Spleen (tissue), 11 donors: ENCODE results near the gene ASF1A. TPM values are rescaled to one million over a fixed set of nuclear protein-coding genes. Genes with fewer than 3 reads are reported as not detected.
A peak's percentile ranks its signal among the peaks of the same experiment; 100 is the strongest.

Experiments
- DNase-seq: peaks from one replicate; pipeline ENCODE4 v3.0.0-alpha.2; 2020
- H3K27ac ChIP-seq, 8 donors: fragments of 200-600 bp; sonication (generic) in 7 of 8; 1 replicate in 4 of 8; 2 replicates in 4 of 8; pipeline versions ENCODE4 v1.5.0 to v1.8.0; 2016 to 2021; ENCODE audit warnings: inconsistent platforms in 4 of 8, mild to moderate bottlenecking in 4 of 8, moderate library complexity in 1 of 8
- H3K27me3 ChIP-seq, 7 donors: fragments of 200-600 bp; sonication (generic) in 6 of 7; replicated peaks in 1 of 7; 1 replicate in 4 of 7; 2 replicates in 3 of 7; pipeline versions ENCODE4 v1.5.0 to v1.8.0; 2016 to 2021; ENCODE audit warnings: inconsistent platforms in 3 of 7, mild to moderate bottlenecking in 1 of 7
- H3K36me3 ChIP-seq, 6 donors: fragments of 200-600 bp; sonication (generic) in 5 of 6; 1 replicate in 4 of 6; 2 replicates in 2 of 6; pipeline versions ENCODE4 v1.5.0 to v1.8.0; 2016 to 2021; ENCODE audit warnings: inconsistent platforms in 2 of 6
- H3K4me1 ChIP-seq, 6 donors: fragments of 200-600 bp; sonication (generic) in 5 of 6; 1 replicate in 3 of 6; 2 replicates in 3 of 6; pipeline versions ENCODE4 v1.5.0 to v1.8.0; 2016 to 2021; ENCODE audit warnings: inconsistent platforms in 3 of 6
- H3K4me3 ChIP-seq, 8 donors: fragments of 200-600 bp; sonication (generic) in 7 of 8; 1 replicate in 4 of 8; 2 replicates in 4 of 8; pipeline versions ENCODE4 v1.5.0 to v1.8.0; 2016 to 2021; ENCODE audit warnings: inconsistent platforms in 4 of 8, mild to moderate bottlenecking in 4 of 8, moderate library complexity in 2 of 8
- H3K9me3 ChIP-seq, 8 donors: fragments of 200-600 bp; sonication (generic) in 7 of 8; 1 replicate in 4 of 8; 2 replicates in 4 of 8; pipeline versions ENCODE4 v1.5.0 to v1.8.0; 2016 to 2021; ENCODE audit warnings: inconsistent platforms in 4 of 8
- CTCF ChIP-seq, 11 experiments: fragments of 200-600 bp in 7 of 11; fragments of 450-650 bp in 4 of 11; sonication (generic) in 4 of 11; IDR thresholded peaks in 8 of 11; conservative IDR thresholded peaks in 3 of 11; 1 replicate in 7 of 11; 2 replicates in 4 of 11; pipeline versions ENCODE4 v1.4.0 to v1.8.0; 2016 to 2021; ENCODE audit warnings: antibody characterized with exemption in 11 of 11, inconsistent platforms in 4 of 11, mild to moderate bottlenecking in 1 of 11
- POLR2A ChIP-seq, 3 donors: fragments of 450-650 bp; IDR thresholded peaks; one replicate each; pipeline ENCODE4 v1.5.1; 2017; ENCODE audit warnings: antibody characterized with exemption in 3 of 3, mild to moderate bottlenecking in 1 of 3
- POLR2AphosphoS5 ChIP-seq, 3 donors: sonication (generic); formaldehyde crosslinking; IDR thresholded peaks; one replicate each; pipeline ENCODE4 v1.5.1; 2017; ENCODE audit warnings: antibody characterized with exemption in 3 of 3
- WGBS, 5 donors: extraction: QIAGEN DNeasy Blood & Tissue Kit in 3 of 5; methylation state at CpG; one replicate each; pipeline versions ENCODE4 v1.1.5 to v1.1.7; 2013 to 2018; 5-methylcytosine and 5-hydroxymethylcytosine counted together
- intact Hi-C: fragments of 100-400 bp; cut with DNase I; formaldehyde crosslinking; loops from one replicate; pipeline ENCODE4 v1.15.0; 2023; ENCODE audit warnings: low total_unique reads
- polyA plus RNA-seq, 3 donors: library from polyadenylated mRNA; stranded (reverse); fragments of 200-250 nt; gene quantifications; one replicate each; pipeline ENCODE4 v1.2.1, GENCODE V29; 2013
- total RNA-seq, 7 donors: library from RNA; depleted of rRNA in 3 of 7; stranded (reverse); fragments of >200 nt in 3 of 7; fragmentation: NEBNext Ultra II Directional in 4 of 7; extraction: Animal tissue kit (Norgen Biotek cat#: 25700) in 4 of 7; gene quantifications; one replicate each; pipeline versions ENCODE4 v1.1.0 to v1.2.1, GENCODE V29; 2016 to 2021
- donor health status: healthy with polysubstance abuse.
- donor health status: DM: no; HTN: no; CAD: no; lungs with moderate emphysema.
- donor health status: DM: no; HTN: no; CAD: no.
- donor health status: Bipolar disorder and iron deficiency.
- donor health status: healthy.
- donor health status: DM: no; HTN: no; CAD: no.
- donor health status: DM: yes; HTN: yes; CAD: no.

ASF1A gene
- total and polyA plus RNA-seq, 10 donors, result 16.3 to 27.2 (median 17.2) TPM

- Histone ChIP-seq H3K27me3 (no peaks in the 10 kb centered on the region), H3K36me3 (no peaks in the 10 kb centered on the region), H3K9me3 (no peaks in the 10 kb centered on the region), H3K4me3 (no peak overlapping the region), H3K4me1 (peaks cover 0 to 30% (median 18%) of the 10 kb centered on the region in 6 donors), H3K27ac (no peak overlapping the region)
- no peak for TF ChIP-seq POLR2AphosphoS5 (IDR thresholded peaks at IDR 0.05)
- no peak for TF ChIP-seq CTCF (IDR thresholded peaks at IDR 0.05 in 8 of 11, conservative IDR thresholded peaks at IDR 0.05 in 3 of 11)
- intact Hi-C loops, result no loop called here
- DNase-seq, result no peak
These were observed 17.1 kb upstream of the ASF1A start for GRCh38 chr6:118876814-118877213.

DNA sequence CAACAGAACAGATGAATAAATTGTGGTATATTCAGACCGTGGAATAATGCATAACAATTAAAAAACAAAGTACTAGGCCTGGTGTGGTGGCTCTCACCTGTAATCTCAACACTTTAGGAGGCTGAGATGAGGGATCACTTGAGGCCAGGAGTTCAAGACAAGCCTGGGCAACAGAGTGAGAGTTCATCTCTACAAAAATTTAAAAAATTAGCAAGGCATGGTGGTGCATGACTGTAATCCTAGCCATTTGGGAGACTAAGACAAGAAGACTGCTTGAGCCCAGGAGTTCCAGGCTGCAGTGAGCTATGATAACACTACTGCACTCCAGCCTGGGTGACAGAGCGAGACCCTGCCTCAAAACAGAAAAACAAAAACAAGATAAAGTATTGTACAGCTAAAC lies 16.1 kb upstream of the ASF1A start:
- 86 to 96% (median 94%) methylated on average over 2 of the region's 2 CpGs for WGBS, 5 donors
- H3K36me3 ChIP-seq, result no peaks in the 10 kb centered on the region
- TF ChIP-seq POLR2A (IDR thresholded peaks at IDR 0.05) (no peak), POLR2AphosphoS5 (IDR thresholded peaks at IDR 0.05) (no peak), CTCF (IDR thresholded peaks at IDR 0.05 in 8 of 11, conservative IDR thresholded peaks at IDR 0.05 in 3 of 11) (no peak)
- H3K27ac ChIP-seq, result no peak overlapping the region
- DNase-seq, result no peak
- intact Hi-C loops, result no loop called here
- no peaks in the 10 kb centered on the region for H3K9me3 ChIP-seq
- H3K4me3 ChIP-seq, result no peak overlapping the region
- peaks cover 0 to 40% (median 20%) of the 10 kb centered on the region in 6 donors for H3K4me1 ChIP-seq
- H3K27me3 ChIP-seq, result no peaks in the 10 kb centered on the region

- Histone ChIP-seq H3K4me1 (peaks cover 0 to 42% (median 26%) of the 10 kb centered on the region in 6 donors), H3K4me3 (no peak overlapping the region), H3K27ac (peak overlapping the region in 4 of 8 donors; percentile 4 to 50 (median 20)), H3K9me3 (no peaks in the 10 kb centered on the region), H3K36me3 (no peaks in the 10 kb centered on the region), H3K27me3 (no peaks in the 10 kb centered on the region)
- 82 to 88% (median 84%) methylated on average over 9 of the region's 9 CpGs for WGBS, 5 donors
- intact Hi-C loops, result no loop called here
- no peak for TF ChIP-seq POLR2A (IDR thresholded peaks at IDR 0.05)
- DNase-seq, result no peak
These were observed 12.3 kb upstream of the ASF1A start for GRCh38 chr6:118881440-118882313.

GRCh38 chr6:118882314-118882905 lies 11.5 kb upstream of the ASF1A start:
- no peaks in the 10 kb centered on the region for H3K36me3 ChIP-seq
- 90 to 97% (median 92%) methylated on average over 4 of the region's 4 CpGs for WGBS, 5 donors
- no peaks in the 10 kb centered on the region for H3K27me3 ChIP-seq
- no peaks in the 10 kb centered on the region for H3K9me3 ChIP-seq
- no peak overlapping the region for H3K27ac ChIP-seq
- intact Hi-C loops, result no loop called here
- DNase-seq, result no peak
- TF ChIP-seq CTCF (IDR thresholded peaks at IDR 0.05 in 8 of 11, conservative IDR thresholded peaks at IDR 0.05 in 3 of 11) (no peak), POLR2A (IDR thresholded peaks at IDR 0.05) (no peak), POLR2AphosphoS5 (IDR thresholded peaks at IDR 0.05) (no peak)
- peaks cover 0 to 49% (median 31%) of the 10 kb centered on the region in 6 donors for H3K4me1 ChIP-seq
- H3K4me3 ChIP-seq, result no peak overlapping the region
